IPS-15b (cell line): ENCODE data around the gene CDKL2.
"Not testable (repeated sequence)": the region's sequence is repeated elsewhere in the genome, so short reads cannot be mapped to it uniquely, and the experiment has no call there.

ENCODE experiments used
- H3K27me3 ChIP-seq: one replicate; pipeline ENCODE4 v1.6.1; 2013; ENCODE audit warnings: low read length; ENCODE audit not compliant: control insufficient read depth, insufficient read depth
- H3K36me3 ChIP-seq: one replicate; pipeline ENCODE4 v1.6.1; 2013; ENCODE audit warnings: low read length; ENCODE audit not compliant: control insufficient read depth, insufficient read depth
- H3K4me1 ChIP-seq: one replicate; pipeline ENCODE4 v1.6.1; 2013; ENCODE audit warnings: mild to moderate bottlenecking, low read length; ENCODE audit not compliant: control insufficient read depth, insufficient read depth
- H3K4me3 ChIP-seq: one replicate; pipeline ENCODE4 v1.5.1; 2013; ENCODE audit warnings: low read depth, low read length
- H3K9ac ChIP-seq: one replicate; pipeline ENCODE4 v1.6.1; 2013; ENCODE audit warnings: low read depth, mild to moderate bottlenecking, low read length
- H3K9me3 ChIP-seq: one replicate; pipeline ENCODE4 v1.6.1; 2013; ENCODE audit warnings: mild to moderate bottlenecking, low read length; ENCODE audit not compliant: control insufficient read depth, insufficient read depth

Gene CDKL2

GRCh38 chr4:75664604-75665003 is 34.3 kb upstream of the CDKL2 start:
- H3K27me3 ChIP-seq, H3K36me3 ChIP-seq, H3K4me1 ChIP-seq, H3K9ac ChIP-seq, H3K4me3 ChIP-seq, H3K9me3 ChIP-seq: not testable (repeated sequence)

GRCh38 chr4:75662626-75663025 is 32.3 kb upstream of the CDKL2 start:
- H3K4me1 ChIP-seq = peaks cover 5% of the 10 kb centered on the region

GRCh38 chr4:75660491-75660890 is 30.2 kb upstream of the CDKL2 start:
- Histone ChIP-seq H3K9me3 (no peaks in the 10 kb centered on the region), H3K9ac (peak overlapping the region; percentile 3), H3K27me3 (no peaks in the 10 kb centered on the region), H3K36me3 (peaks cover 6% of the 10 kb centered on the region), H3K4me1 (no peaks in the 10 kb centered on the region), H3K4me3 (no peak overlapping the region)

More at GRCh38 chr4:75662626-75663025, 32.3 kb upstream of the CDKL2 start:
- Histone ChIP-seq H3K9me3 (no peaks in the 10 kb centered on the region), H3K27me3 (no peaks in the 10 kb centered on the region), H3K36me3 (no peaks in the 10 kb centered on the region), H3K4me3 (no peak overlapping the region), H3K9ac (no peak overlapping the region)

- Histone ChIP-seq H3K9me3 (no peaks in the 10 kb centered on the region), H3K4me3 (no peak overlapping the region), H3K36me3 (peaks cover 6% of the 10 kb centered on the region), H3K9ac (no peak overlapping the region), H3K27me3 (no peaks in the 10 kb centered on the region), H3K4me1 (no peaks in the 10 kb centered on the region)
These were observed 29.2 kb upstream of the CDKL2 start for GRCh38 chr4:75659512-75660031.

GRCh38 chr4:75658876-75659275 is 28.5 kb upstream of the CDKL2 start:
- no peak overlapping the region for H3K9ac ChIP-seq
- no peaks in the 10 kb centered on the region for H3K9me3 ChIP-seq
- no peaks in the 10 kb centered on the region for H3K27me3 ChIP-seq
- H3K36me3 ChIP-seq = peaks cover 11% of the 10 kb centered on the region
- no peaks in the 10 kb centered on the region for H3K4me1 ChIP-seq
- no peak overlapping the region for H3K4me3 ChIP-seq

- Histone ChIP-seq H3K36me3 (peaks cover 16% of the 10 kb centered on the region), H3K27me3 (no peaks in the 10 kb centered on the region), H3K9ac (no peak overlapping the region), H3K9me3 (no peaks in the 10 kb centered on the region), H3K4me3 (no peak overlapping the region), H3K4me1 (no peaks in the 10 kb centered on the region)
These were observed 25.2 kb upstream of the CDKL2 start for GRCh38 chr4:75655562-75655961.

- no peaks in the 10 kb centered on the region for H3K9me3 ChIP-seq
- peaks cover 16% of the 10 kb centered on the region for H3K36me3 ChIP-seq
- H3K9ac ChIP-seq = no peak overlapping the region
- H3K4me3 ChIP-seq = no peak overlapping the region
- no peaks in the 10 kb centered on the region for H3K4me1 ChIP-seq
- H3K27me3 ChIP-seq = no peaks in the 10 kb centered on the region
These were observed 24.6 kb upstream of the CDKL2 start for GRCh38 chr4:75654905-75655304.

- Histone ChIP-seq H3K4me3 (no peak overlapping the region), H3K4me1 (no peaks in the 10 kb centered on the region), H3K9me3 (no peaks in the 10 kb centered on the region), H3K9ac (no peak overlapping the region), H3K27me3 (no peaks in the 10 kb centered on the region), H3K36me3 (peaks cover 21% of the 10 kb centered on the region)
These were observed 23.6 kb upstream of the CDKL2 start for GRCh38 chr4:75653845-75654503.

GRCh38 chr4:75644095-75644494 is 13.8 kb upstream of the CDKL2 start:
- Histone ChIP-seq H3K9ac (no peak overlapping the region), H3K36me3 (peaks cover 22% of the 10 kb centered on the region), H3K4me3 (no peak overlapping the region), H3K27me3 (no peaks in the 10 kb centered on the region), H3K9me3 (no peaks in the 10 kb centered on the region), H3K4me1 (no peaks in the 10 kb centered on the region)

- H3K27me3 ChIP-seq = no peaks in the 10 kb centered on the region
- no peak overlapping the region for H3K4me3 ChIP-seq
- H3K9me3 ChIP-seq = no peaks in the 10 kb centered on the region
- peaks cover 21% of the 10 kb centered on the region for H3K36me3 ChIP-seq
- H3K9ac ChIP-seq = no peak overlapping the region
- no peaks in the 10 kb centered on the region for H3K4me1 ChIP-seq
These were observed 13.3 kb upstream of the CDKL2 start for GRCh38 chr4:75643651-75644050.

GRCh38 chr4:75639124-75639695 is 8.9 kb upstream of the CDKL2 start:
- Histone ChIP-seq H3K27me3 (peaks cover 2% of the 10 kb centered on the region), H3K4me3 (no peak overlapping the region), H3K4me1 (no peaks in the 10 kb centered on the region), H3K9me3 (no peaks in the 10 kb centered on the region), H3K9ac (no peak overlapping the region), H3K36me3 (no peaks in the 10 kb centered on the region)

- Histone ChIP-seq H3K27me3 (peaks cover 2% of the 10 kb centered on the region), H3K36me3 (no peaks in the 10 kb centered on the region), H3K4me1 (no peaks in the 10 kb centered on the region), H3K4me3 (no peak overlapping the region), H3K9me3 (no peaks in the 10 kb centered on the region), H3K9ac (no peak overlapping the region)
These were observed 7.5 kb upstream of the CDKL2 start for GRCh38 chr4:75637827-75638226.
